CD14-positive monocyte (primary cell): ENCODE data around the gene ATP1B2. TPM values are rescaled to one million over a fixed set of nuclear protein-coding genes. Genes with fewer than 3 reads are reported as not detected.

Experiments
- DNase-seq, 3 donors: peaks; one replicate each; pipeline ENCODE4 v3.0.0-alpha.2; 2011 to 2022
- H2AFZ ChIP-seq: 2 replicates; pipeline ENCODE4 v1.6.0; 2012; ENCODE audit warnings: mild to moderate bottlenecking, low read depth, low read length, inconsistent platforms; ENCODE audit not compliant: insufficient read depth, poor library complexity, severe bottlenecking
- H3K27ac ChIP-seq, 2 donors: 1 replicate in 1 of 2; 2 replicates in 1 of 2; pipeline ENCODE4 v1.5.1; 2012 to 2013; ENCODE audit warnings: low read length in 2 of 2, control low read depth in 1 of 2, inconsistent platforms in 1 of 2, low read depth in 1 of 2, mild to moderate bottlenecking in 1 of 2
- H3K27me3 ChIP-seq, 2 donors: one replicate each; pipeline versions ENCODE4 v1.6.0 to v1.6.1; 2011 to 2013; ENCODE audit warnings: low read length in 2 of 2; ENCODE audit not compliant: control insufficient read depth in 2 of 2, insufficient read depth in 2 of 2
- H3K36me3 ChIP-seq, 2 donors: replicated peaks in 1 of 2; 1 replicate in 1 of 2; 2 replicates in 1 of 2; pipeline versions ENCODE4 v1.5.1 to v1.6.1; 2012 to 2013; ENCODE audit warnings: low read length in 2 of 2, control low read depth in 1 of 2, inconsistent platforms in 1 of 2, mild to moderate bottlenecking in 1 of 2; ENCODE audit not compliant: insufficient read depth in 2 of 2, control insufficient read depth in 1 of 2
- H3K4me1 ChIP-seq, 2 donors: 1 replicate in 1 of 2; 2 replicates in 1 of 2; pipeline versions ENCODE4 v1.5.1 to v1.6.1; 2012 to 2013; ENCODE audit warnings: low read length in 2 of 2, control low read depth in 1 of 2, inconsistent platforms in 1 of 2, mild to moderate bottlenecking in 1 of 2, moderate library complexity in 1 of 2; ENCODE audit not compliant: insufficient read depth in 2 of 2, control insufficient read depth in 1 of 2
- H3K4me2 ChIP-seq: replicated peaks from 2 replicates; pipeline ENCODE3; 2012; ENCODE audit warnings: low read length, moderate library complexity, mild to moderate bottlenecking; ENCODE audit not compliant: poor library complexity, severe bottlenecking; ENCODE audit errors: extremely low read depth
- H3K4me3 ChIP-seq, 3 experiments: fragments of 200-600 bp in 1 of 3; sonication (generic) in 1 of 3; replicated peaks in 1 of 3; 1 replicate in 2 of 3; 2 replicates in 1 of 3; pipeline ENCODE4 v1.5.1; 2011 to 2013; ENCODE audit warnings: low read length in 3 of 3, mild to moderate bottlenecking in 3 of 3, control low read depth in 2 of 3, low read depth in 2 of 3, inconsistent platforms in 1 of 3, moderate library complexity in 1 of 3
- H3K79me2 ChIP-seq: 2 replicates; pipeline ENCODE4 v1.6.0; 2012; ENCODE audit warnings: mild to moderate bottlenecking, control low read depth, inconsistent platforms, low read length, moderate library complexity; ENCODE audit not compliant: insufficient read depth
- H3K9ac ChIP-seq: 2 replicates; pipeline ENCODE4 v1.6.0; 2017; ENCODE audit warnings: low read length, mild to moderate bottlenecking; ENCODE audit not compliant: insufficient read depth, poor library complexity, severe bottlenecking
- H3K9me3 ChIP-seq, 2 donors: replicated peaks in 1 of 2; 1 replicate in 1 of 2; 2 replicates in 1 of 2; pipeline versions ENCODE4 v1.5.1 to v1.6.1; 2012 to 2013; ENCODE audit warnings: low read length in 2 of 2, control low read depth in 1 of 2; ENCODE audit not compliant: control insufficient read depth in 1 of 2, insufficient read depth in 1 of 2
- H4K20me1 ChIP-seq: 2 replicates; pipeline ENCODE4 v1.6.0; 2012; ENCODE audit warnings: mild to moderate bottlenecking, low read length, control low read depth, moderate library complexity; ENCODE audit not compliant: insufficient read depth
- H3K27ac Mint-ChIP-seq, 7 donors: one replicate each; pipeline ENCODE4 v1.8.0; 2020; ENCODE audit warnings: mild to moderate bottlenecking in 7 of 7, mixed read lengths in 7 of 7, moderate library complexity in 6 of 7, inconsistent platforms in 2 of 7
- H3K27me3 Mint-ChIP-seq, 3 donors: one replicate each; pipeline ENCODE4 v1.8.0; 2021 to 2022; ENCODE audit warnings: low read depth in 3 of 3, mild to moderate bottlenecking in 3 of 3, mixed read lengths in 3 of 3, moderate library complexity in 3 of 3, inconsistent platforms in 1 of 3
- H3K36me3 Mint-ChIP-seq, 2 donors: one replicate each; pipeline ENCODE4 v1.8.0; 2020; ENCODE audit warnings: mixed read lengths in 2 of 2, inconsistent platforms in 1 of 2, mild to moderate bottlenecking in 1 of 2
- H3K4me1 Mint-ChIP-seq: one replicate; pipeline ENCODE4 v1.8.0; 2020; ENCODE audit warnings: mild to moderate bottlenecking, mixed read lengths
- H3K4me3 Mint-ChIP-seq, 2 donors: one replicate each; pipeline ENCODE4 v1.8.0; 2020; ENCODE audit warnings: mild to moderate bottlenecking in 2 of 2, mixed read lengths in 2 of 2, moderate library complexity in 1 of 2
- H3K9me3 Mint-ChIP-seq, 7 donors: one replicate each; pipeline ENCODE4 v1.8.0; 2020 to 2022; ENCODE audit warnings: mixed read lengths in 7 of 7, mild to moderate bottlenecking in 6 of 7, moderate library complexity in 6 of 7, inconsistent platforms in 2 of 7
- WGBS: methylation state at CpG from one replicate; pipeline ENCODE4 v1.1.5; 2013; ENCODE audit warnings: missing lambda C conversion rate; ENCODE audit not compliant: insufficient coverage; 5-methylcytosine and 5-hydroxymethylcytosine counted together
- intact Hi-C, 2 donors: fragments of 100-400 bp; cut with micrococcal nuclease; formaldehyde crosslinking; loops; one replicate each; pipeline versions ENCODE4 v1.15.0 to v1.15.1; 2023
- polyA plus RNA-seq, 3 donors: library from polyadenylated mRNA; depleted of rRNA in 1 of 3; unstranded in 2 of 3; stranded (reverse) in 1 of 3; fragments of 300-500 nt in 2 of 3; fragments of >200 nt in 1 of 3; fragmentation: Illumina TruSeq in 2 of 3; gene quantifications; 1 replicate in 2 of 3; 2 replicates in 1 of 3; pipeline ENCODE4 v1.2.3, GENCODE V29; 2012 to 2021
- TF ChIP-seq, protein P1 (sequence below): fragments of 200-600 bp; IDR thresholded peaks from one replicate; pipeline ENCODE4 v1.8.0; 2022; ENCODE audit warnings: antibody characterized with exemption, mild to moderate bottlenecking

The ATP1B2 gene
- polyA plus RNA-seq, 3 donors = 0.07 TPM; not detected in 2

DNA sequence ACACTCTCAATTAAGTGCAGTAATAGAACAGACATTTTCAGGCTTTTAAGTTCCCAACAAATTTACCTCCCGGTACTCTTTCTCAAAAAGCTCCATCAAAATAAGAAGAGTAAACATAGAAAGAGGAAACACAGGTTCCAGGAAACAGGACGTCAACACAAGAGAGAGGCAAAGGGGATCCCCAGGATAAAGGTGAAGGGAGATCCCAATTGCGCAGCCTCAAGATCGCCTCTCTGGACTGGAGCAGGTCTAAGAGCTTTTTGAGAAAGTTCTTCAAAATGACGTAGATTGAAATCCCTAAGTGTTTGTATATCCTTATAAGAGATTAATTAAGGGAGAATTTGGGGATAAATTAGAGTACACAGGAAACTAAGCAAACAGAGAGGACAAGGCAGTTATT lies 32.1 kb upstream of the ATP1B2 start:
- H3K79me2 ChIP-seq = peaks cover 8% of the 10 kb centered on the region
- Mint-ChIP-seq H3K36me3 (no peaks in the 10 kb centered on the region), H3K4me1 (peaks cover 5% of the 10 kb centered on the region), H3K4me3 (no peak overlapping the region), H3K27me3 (peaks cover 0 to 5% (median 1%) of the 10 kb centered on the region in 3 donors), H3K27ac (no peak overlapping the region), H3K9me3 (no peaks in the 10 kb centered on the region)
- TF ChIP-seq, protein P1, sequence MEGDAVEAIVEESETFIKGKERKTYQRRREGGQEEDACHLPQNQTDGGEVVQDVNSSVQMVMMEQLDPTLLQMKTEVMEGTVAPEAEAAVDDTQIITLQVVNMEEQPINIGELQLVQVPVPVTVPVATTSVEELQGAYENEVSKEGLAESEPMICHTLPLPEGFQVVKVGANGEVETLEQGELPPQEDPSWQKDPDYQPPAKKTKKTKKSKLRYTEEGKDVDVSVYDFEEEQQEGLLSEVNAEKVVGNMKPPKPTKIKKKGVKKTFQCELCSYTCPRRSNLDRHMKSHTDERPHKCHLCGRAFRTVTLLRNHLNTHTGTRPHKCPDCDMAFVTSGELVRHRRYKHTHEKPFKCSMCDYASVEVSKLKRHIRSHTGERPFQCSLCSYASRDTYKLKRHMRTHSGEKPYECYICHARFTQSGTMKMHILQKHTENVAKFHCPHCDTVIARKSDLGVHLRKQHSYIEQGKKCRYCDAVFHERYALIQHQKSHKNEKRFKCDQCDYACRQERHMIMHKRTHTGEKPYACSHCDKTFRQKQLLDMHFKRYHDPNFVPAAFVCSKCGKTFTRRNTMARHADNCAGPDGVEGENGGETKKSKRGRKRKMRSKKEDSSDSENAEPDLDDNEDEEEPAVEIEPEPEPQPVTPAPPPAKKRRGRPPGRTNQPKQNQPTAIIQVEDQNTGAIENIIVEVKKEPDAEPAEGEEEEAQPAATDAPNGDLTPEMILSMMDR = no peak
- DNase-seq = no peak
- H3K4me2 ChIP-seq = no peak overlapping the region
- peaks cover 4% of the 10 kb centered on the region for H4K20me1 ChIP-seq
- H3K9me3 ChIP-seq = no peaks in the 10 kb centered on the region
- H3K4me1 ChIP-seq = peaks cover 8 to 15% of the 10 kb centered on the region in 2 donors
- no peaks in the 10 kb centered on the region for H3K27me3 ChIP-seq
- no peak overlapping the region for H3K4me3 ChIP-seq
- H2AFZ ChIP-seq = no peak overlapping the region
- no peak overlapping the region for H3K27ac ChIP-seq
- intact Hi-C loops = no loop called here
- WGBS = 100% methylated on average over 1 of the region's 5 CpGs
- H3K36me3 ChIP-seq = no peaks in the 10 kb centered on the region
- H3K9ac ChIP-seq = no peak overlapping the region

DNA sequence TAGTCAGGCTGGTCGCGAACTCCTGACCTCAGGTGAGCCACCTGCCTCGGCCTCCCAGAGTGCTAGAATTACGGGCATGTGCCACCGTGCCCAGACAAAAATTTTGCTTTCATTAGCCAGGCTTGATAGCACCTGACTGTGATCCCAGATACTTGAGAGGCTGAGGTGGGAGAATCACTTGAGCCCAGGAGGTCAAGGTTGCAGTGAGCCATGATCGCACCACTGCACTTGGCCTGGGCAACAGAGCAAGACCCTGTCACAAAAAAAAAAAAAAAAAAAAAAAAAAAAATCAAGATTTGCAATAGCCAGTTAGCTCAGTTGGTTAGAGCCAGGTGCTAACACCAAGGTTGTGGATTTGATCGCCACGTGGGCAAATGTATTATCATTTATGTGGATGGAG lies 29.9 kb upstream of the ATP1B2 start:
- Mint-ChIP-seq H3K4me1 (peaks cover 3% of the 10 kb centered on the region), H3K27me3 (peaks cover 0 to 5% (median 1%) of the 10 kb centered on the region in 3 donors), H3K27ac (no peak overlapping the region), H3K4me3 (no peak overlapping the region), H3K9me3 (no peaks in the 10 kb centered on the region), H3K36me3 (peaks cover 3 to 10% of the 10 kb centered on the region in 2 donors)
- no peaks in the 10 kb centered on the region for H3K9me3 ChIP-seq
- no peak overlapping the region for H3K9ac ChIP-seq
- intact Hi-C loops = no loop called here
- H3K27me3 ChIP-seq = no peaks in the 10 kb centered on the region
- TF ChIP-seq, protein P1 = no peak
- H3K79me2 ChIP-seq = no peaks in the 10 kb centered on the region
- H2AFZ ChIP-seq = no peak overlapping the region
- H3K4me3 ChIP-seq = no peak overlapping the region
- H3K4me1 ChIP-seq = peaks cover 4 to 7% of the 10 kb centered on the region in 2 donors
- no peak overlapping the region for H3K4me2 ChIP-seq
- H4K20me1 ChIP-seq = no peaks in the 10 kb centered on the region
- no peak overlapping the region for H3K27ac ChIP-seq
- no peak for DNase-seq
- 100% methylated on average over 5 of the region's 8 CpGs for WGBS
- H3K36me3 ChIP-seq = no peaks in the 10 kb centered on the region
